GM23338 (cell line): Measurements from ENCODE around the gene DRD2. TPM values are rescaled to one million over a fixed set of nuclear protein-coding genes. Genes with fewer than 3 reads are reported as not detected.

ENCODE experiments used
- ATAC-seq: fragments of 200-7000 bp; cut with Tn5 transposase; 3 replicates; pipeline ENCODE4 v1.9.1; 2020
- DNase-seq: peaks from one replicate; pipeline ENCODE4 v3.0.0-alpha.2; 2015; ENCODE audit warnings: low spot score
- H2AFZ ChIP-seq: fragments of 200-600 bp; sonication (generic); 2 replicates; pipeline ENCODE4 v1.8.0; 2016; ENCODE audit warnings: antibody characterized with exemption, mild to moderate bottlenecking, moderate library complexity
- H3F3A ChIP-seq: fragments of 200-600 bp; sonication (generic); replicated peaks from 2 replicates; pipeline ENCODE4 v1.8.0; 2017; ENCODE audit warnings: antibody characterized with exemption, mixed run types, low read depth
- H3K27ac ChIP-seq: fragments of 200-600 bp; sonication (generic); 2 replicates; pipeline ENCODE4 v1.6.1; 2016; ENCODE audit warnings: low read depth
- H3K27me3 ChIP-seq: fragments of 200-600 bp; sonication (generic); 2 replicates; pipeline ENCODE4 v1.8.0; 2016; ENCODE audit warnings: mild to moderate bottlenecking, mixed run types, moderate library complexity; ENCODE audit not compliant: insufficient read depth
- H3K36me3 ChIP-seq: fragments of 200-600 bp; sonication (generic); 2 replicates; pipeline ENCODE4 v1.8.0; 2016; ENCODE audit warnings: mild to moderate bottlenecking; ENCODE audit not compliant: insufficient read depth
- H3K4me1 ChIP-seq: fragments of 200-600 bp; sonication (generic); 2 replicates; pipeline ENCODE4 v1.8.0; 2016; ENCODE audit warnings: mild to moderate bottlenecking, moderate library complexity; ENCODE audit not compliant: insufficient read depth
- H3K4me2 ChIP-seq: fragments of 200-600 bp; sonication (generic); 2 replicates; pipeline ENCODE4 v1.7.1; 2017; ENCODE audit warnings: mixed run types
- H3K4me3 ChIP-seq: fragments of 200-600 bp; sonication (generic); 2 replicates; pipeline ENCODE4 v1.6.1; 2016; ENCODE audit warnings: mixed run types
- H3K79me2 ChIP-seq: fragments of 200-600 bp; sonication (generic); replicated peaks from 2 replicates; pipeline ENCODE4 v1.8.0; 2017; ENCODE audit warnings: mild to moderate bottlenecking; ENCODE audit not compliant: insufficient read depth
- H3K9me2 ChIP-seq: fragments of 200-600 bp; sonication (generic); 2 replicates; pipeline ENCODE4 v1.8.0; 2017; ENCODE audit not compliant: insufficient read depth
- H4K20me1 ChIP-seq: fragments of 200-600 bp; sonication (generic); replicated peaks from 2 replicates; pipeline ENCODE4 v1.8.0; 2017; ENCODE audit warnings: mild to moderate bottlenecking; ENCODE audit not compliant: insufficient read depth
- H3K27ac Mint-ChIP-seq: 2 replicates; pipeline ENCODE4 v1.8.0; 2020; ENCODE audit warnings: inconsistent platforms, mild to moderate bottlenecking, moderate library complexity, mixed read lengths
- H3K27me3 Mint-ChIP-seq: 3 replicates; pipeline ENCODE4 v1.8.0; 2022; ENCODE audit warnings: low read depth, mild to moderate bottlenecking, moderate library complexity, mixed read lengths, inconsistent platforms; ENCODE audit not compliant: insufficient read depth, poor library complexity
- H3K36me3 Mint-ChIP-seq: 3 replicates; pipeline ENCODE4 v1.8.0; 2021; ENCODE audit warnings: low read depth, mild to moderate bottlenecking, inconsistent platforms, moderate library complexity, mixed read lengths
- H3K4me1 Mint-ChIP-seq: 3 replicates; pipeline ENCODE4 v1.8.0; 2020; ENCODE audit warnings: mild to moderate bottlenecking, inconsistent platforms, mixed read lengths
- H3K4me3 Mint-ChIP-seq: 3 replicates; pipeline ENCODE4 v1.8.0; 2021; ENCODE audit warnings: moderate library complexity, mild to moderate bottlenecking, inconsistent platforms, mixed read lengths
- H3K9me3 Mint-ChIP-seq: 3 replicates; pipeline ENCODE4 v1.8.0; 2020; ENCODE audit warnings: moderate library complexity, mild to moderate bottlenecking, inconsistent platforms, mixed read lengths
- CREB1 ChIP-seq: fragments of 250-450 bp; sonication (Bioruptor Pico); IDR thresholded peaks from 2 replicates; pipeline ENCODE4 v1.5.0; 2020; ENCODE audit warnings: low read depth, mild to moderate bottlenecking, moderate library complexity
- EZH2 ChIP-seq: fragments of 200-600 bp; sonication (generic); IDR thresholded peaks from one replicate; pipeline ENCODE4 v1.8.0; 2017; ENCODE audit warnings: antibody characterized with exemption, mild to moderate bottlenecking, low read depth; ENCODE audit not compliant: unreplicated experiment
- EZH2phosphoT487 ChIP-seq: fragments of 200-600 bp; sonication (generic); IDR thresholded peaks from one replicate; pipeline ENCODE4 v1.8.1; 2018; ENCODE audit warnings: antibody characterized with exemption; ENCODE audit not compliant: unreplicated experiment
- JUNB ChIP-seq: IDR thresholded peaks from one replicate; pipeline ENCODE4 v1.6.1; 2016; ENCODE audit warnings: antibody characterized with exemption; ENCODE audit not compliant: unreplicated experiment
- NANOG ChIP-seq: IDR thresholded peaks from 2 replicates; pipeline ENCODE4 v1.6.1; 2016; ENCODE audit warnings: antibody characterized with exemption, borderline replicate concordance
- POLR2AphosphoS5 ChIP-seq: IDR thresholded peaks from 2 replicates; pipeline ENCODE4 v1.6.1; 2016; ENCODE audit warnings: antibody characterized with exemption, low read depth
- STAT1 ChIP-seq: IDR thresholded peaks from one replicate; pipeline ENCODE4 v1.6.1; 2016; ENCODE audit warnings: antibody characterized with exemption; ENCODE audit not compliant: unreplicated experiment
- ZNF114 ChIP-seq: fragments of 250-450 bp; sonication (Bioruptor Pico); IDR thresholded peaks from 2 replicates; pipeline ENCODE4 v1.5.0; 2020; ENCODE audit warnings: mild to moderate bottlenecking, moderate library complexity
- ZNF331 ChIP-seq: fragments of 250-450 bp; sonication (Bioruptor Pico); IDR thresholded peaks from 2 replicates; pipeline ENCODE4 v1.5.0; 2020; ENCODE audit warnings: low read depth, mild to moderate bottlenecking, moderate library complexity
- polyA plus RNA-seq: library from polyadenylated mRNA; unstranded; fragments of >200 nt; fragmentation: Nextera tagmentation; extraction: Ambion mirVana; gene quantifications from 2 replicates; pipeline ENCODE4 v1.2.1, GENCODE V29; 2016
- total RNA-seq: library from RNA; depleted of rRNA; stranded (reverse); fragments of >200 nt; shearing (Covaris generic); gene quantifications from 2 replicates; pipeline ENCODE4 v1.2.3, GENCODE V29; 2014
- TF ChIP-seq, protein P1 (sequence below), 2 experiments: fragments of 200-600 bp in 1 of 2; sonication (generic) in 1 of 2; conservative IDR thresholded peaks; 2 replicates each; pipeline versions ENCODE4 v1.5.1 to v1.6.1; 2016 to 2017; ENCODE audit warnings: antibody characterized with exemption in 2 of 2, low read depth in 2 of 2, mild to moderate bottlenecking in 2 of 2, moderate library complexity in 1 of 2
- TF ChIP-seq, protein P2 (sequence below): fragments of 250-450 bp; sonication (Bioruptor Pico); IDR thresholded peaks from 2 replicates; pipeline ENCODE4 v1.5.0; 2020; ENCODE audit warnings: mild to moderate bottlenecking, moderate library complexity
- TF ChIP-seq, protein P3 (sequence below): IDR thresholded peaks from one replicate; pipeline ENCODE4 v1.6.1; 2018; ENCODE audit warnings: antibody characterized with exemption; ENCODE audit not compliant: unreplicated experiment
- TF ChIP-seq, protein P4 (sequence below): IDR thresholded peaks from 2 replicates; pipeline ENCODE4 v1.6.1; 2016; ENCODE audit warnings: antibody characterized with exemption

DRD2 gene
- total and polyA plus RNA-seq, 2 experiments from 2014 or later, result 0.21 to 0.66 TPM

DNA sequence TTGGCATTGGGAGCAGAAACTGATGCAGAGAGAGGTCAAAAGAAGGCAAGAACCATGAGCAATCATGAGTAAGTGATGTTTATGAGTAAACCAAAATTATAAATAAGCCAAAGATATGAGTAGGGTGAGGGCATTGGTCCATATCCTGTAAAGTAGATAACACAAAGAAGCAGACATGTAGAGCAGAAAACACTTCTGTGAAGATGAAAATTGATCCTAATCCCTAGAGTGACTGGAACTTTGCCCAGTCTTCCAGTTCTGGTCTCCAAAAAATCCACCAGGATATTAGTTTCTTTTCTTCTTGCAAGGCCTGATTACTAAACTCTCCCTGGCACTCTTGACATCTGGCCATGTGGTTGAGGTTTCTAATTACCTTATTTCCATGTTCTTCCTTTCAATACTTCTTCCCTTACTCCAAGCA lies 13.7 kb upstream of the DRD2 start:
- no peak for ATAC-seq
- Mint-ChIP-seq H3K36me3 (no peaks in the 10 kb centered on the region), H3K27ac (no peak overlapping the region), H3K4me1 (no peaks in the 10 kb centered on the region; the same call in 2 of the 3 replicates), H3K4me3 (no peak overlapping the region), H3K27me3 (peaks cover 2% of the 10 kb centered on the region), H3K9me3 (no peaks in the 10 kb centered on the region)
- Histone ChIP-seq H2AFZ (no peak overlapping the region), H3K27me3 (no peaks in the 10 kb centered on the region), H3K9me2 (peaks cover 7% of the 10 kb centered on the region), H3K36me3 (no peaks in the 10 kb centered on the region), H4K20me1 (no peaks in the 10 kb centered on the region), H3K79me2 (no peaks in the 10 kb centered on the region), H3K4me3 (no peak overlapping the region), H3K4me1 (no peaks in the 10 kb centered on the region), H3F3A (no peaks in the 10 kb centered on the region), H3K27ac (no peak overlapping the region), H3K4me2 (no peak overlapping the region)
- no peak for DNase-seq
- TF ChIP-seq ZNF114 (CRISPR knock-in tag) (no peak), NANOG (no peak), EZH2 (no peak), STAT1 (no peak), JUNB (no peak), CREB1 (CRISPR knock-in tag) (no peak), POLR2AphosphoS5 (no peak), ZNF331 (CRISPR knock-in tag) (no peak), EZH2phosphoT487 (no peak)
- TF ChIP-seq, protein P1, sequence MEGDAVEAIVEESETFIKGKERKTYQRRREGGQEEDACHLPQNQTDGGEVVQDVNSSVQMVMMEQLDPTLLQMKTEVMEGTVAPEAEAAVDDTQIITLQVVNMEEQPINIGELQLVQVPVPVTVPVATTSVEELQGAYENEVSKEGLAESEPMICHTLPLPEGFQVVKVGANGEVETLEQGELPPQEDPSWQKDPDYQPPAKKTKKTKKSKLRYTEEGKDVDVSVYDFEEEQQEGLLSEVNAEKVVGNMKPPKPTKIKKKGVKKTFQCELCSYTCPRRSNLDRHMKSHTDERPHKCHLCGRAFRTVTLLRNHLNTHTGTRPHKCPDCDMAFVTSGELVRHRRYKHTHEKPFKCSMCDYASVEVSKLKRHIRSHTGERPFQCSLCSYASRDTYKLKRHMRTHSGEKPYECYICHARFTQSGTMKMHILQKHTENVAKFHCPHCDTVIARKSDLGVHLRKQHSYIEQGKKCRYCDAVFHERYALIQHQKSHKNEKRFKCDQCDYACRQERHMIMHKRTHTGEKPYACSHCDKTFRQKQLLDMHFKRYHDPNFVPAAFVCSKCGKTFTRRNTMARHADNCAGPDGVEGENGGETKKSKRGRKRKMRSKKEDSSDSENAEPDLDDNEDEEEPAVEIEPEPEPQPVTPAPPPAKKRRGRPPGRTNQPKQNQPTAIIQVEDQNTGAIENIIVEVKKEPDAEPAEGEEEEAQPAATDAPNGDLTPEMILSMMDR (conservative IDR thresholded peaks at IDR 0.05; ENCODE audit: low read depth in 2 of 2), result no peak
- TF ChIP-seq, protein P2, sequence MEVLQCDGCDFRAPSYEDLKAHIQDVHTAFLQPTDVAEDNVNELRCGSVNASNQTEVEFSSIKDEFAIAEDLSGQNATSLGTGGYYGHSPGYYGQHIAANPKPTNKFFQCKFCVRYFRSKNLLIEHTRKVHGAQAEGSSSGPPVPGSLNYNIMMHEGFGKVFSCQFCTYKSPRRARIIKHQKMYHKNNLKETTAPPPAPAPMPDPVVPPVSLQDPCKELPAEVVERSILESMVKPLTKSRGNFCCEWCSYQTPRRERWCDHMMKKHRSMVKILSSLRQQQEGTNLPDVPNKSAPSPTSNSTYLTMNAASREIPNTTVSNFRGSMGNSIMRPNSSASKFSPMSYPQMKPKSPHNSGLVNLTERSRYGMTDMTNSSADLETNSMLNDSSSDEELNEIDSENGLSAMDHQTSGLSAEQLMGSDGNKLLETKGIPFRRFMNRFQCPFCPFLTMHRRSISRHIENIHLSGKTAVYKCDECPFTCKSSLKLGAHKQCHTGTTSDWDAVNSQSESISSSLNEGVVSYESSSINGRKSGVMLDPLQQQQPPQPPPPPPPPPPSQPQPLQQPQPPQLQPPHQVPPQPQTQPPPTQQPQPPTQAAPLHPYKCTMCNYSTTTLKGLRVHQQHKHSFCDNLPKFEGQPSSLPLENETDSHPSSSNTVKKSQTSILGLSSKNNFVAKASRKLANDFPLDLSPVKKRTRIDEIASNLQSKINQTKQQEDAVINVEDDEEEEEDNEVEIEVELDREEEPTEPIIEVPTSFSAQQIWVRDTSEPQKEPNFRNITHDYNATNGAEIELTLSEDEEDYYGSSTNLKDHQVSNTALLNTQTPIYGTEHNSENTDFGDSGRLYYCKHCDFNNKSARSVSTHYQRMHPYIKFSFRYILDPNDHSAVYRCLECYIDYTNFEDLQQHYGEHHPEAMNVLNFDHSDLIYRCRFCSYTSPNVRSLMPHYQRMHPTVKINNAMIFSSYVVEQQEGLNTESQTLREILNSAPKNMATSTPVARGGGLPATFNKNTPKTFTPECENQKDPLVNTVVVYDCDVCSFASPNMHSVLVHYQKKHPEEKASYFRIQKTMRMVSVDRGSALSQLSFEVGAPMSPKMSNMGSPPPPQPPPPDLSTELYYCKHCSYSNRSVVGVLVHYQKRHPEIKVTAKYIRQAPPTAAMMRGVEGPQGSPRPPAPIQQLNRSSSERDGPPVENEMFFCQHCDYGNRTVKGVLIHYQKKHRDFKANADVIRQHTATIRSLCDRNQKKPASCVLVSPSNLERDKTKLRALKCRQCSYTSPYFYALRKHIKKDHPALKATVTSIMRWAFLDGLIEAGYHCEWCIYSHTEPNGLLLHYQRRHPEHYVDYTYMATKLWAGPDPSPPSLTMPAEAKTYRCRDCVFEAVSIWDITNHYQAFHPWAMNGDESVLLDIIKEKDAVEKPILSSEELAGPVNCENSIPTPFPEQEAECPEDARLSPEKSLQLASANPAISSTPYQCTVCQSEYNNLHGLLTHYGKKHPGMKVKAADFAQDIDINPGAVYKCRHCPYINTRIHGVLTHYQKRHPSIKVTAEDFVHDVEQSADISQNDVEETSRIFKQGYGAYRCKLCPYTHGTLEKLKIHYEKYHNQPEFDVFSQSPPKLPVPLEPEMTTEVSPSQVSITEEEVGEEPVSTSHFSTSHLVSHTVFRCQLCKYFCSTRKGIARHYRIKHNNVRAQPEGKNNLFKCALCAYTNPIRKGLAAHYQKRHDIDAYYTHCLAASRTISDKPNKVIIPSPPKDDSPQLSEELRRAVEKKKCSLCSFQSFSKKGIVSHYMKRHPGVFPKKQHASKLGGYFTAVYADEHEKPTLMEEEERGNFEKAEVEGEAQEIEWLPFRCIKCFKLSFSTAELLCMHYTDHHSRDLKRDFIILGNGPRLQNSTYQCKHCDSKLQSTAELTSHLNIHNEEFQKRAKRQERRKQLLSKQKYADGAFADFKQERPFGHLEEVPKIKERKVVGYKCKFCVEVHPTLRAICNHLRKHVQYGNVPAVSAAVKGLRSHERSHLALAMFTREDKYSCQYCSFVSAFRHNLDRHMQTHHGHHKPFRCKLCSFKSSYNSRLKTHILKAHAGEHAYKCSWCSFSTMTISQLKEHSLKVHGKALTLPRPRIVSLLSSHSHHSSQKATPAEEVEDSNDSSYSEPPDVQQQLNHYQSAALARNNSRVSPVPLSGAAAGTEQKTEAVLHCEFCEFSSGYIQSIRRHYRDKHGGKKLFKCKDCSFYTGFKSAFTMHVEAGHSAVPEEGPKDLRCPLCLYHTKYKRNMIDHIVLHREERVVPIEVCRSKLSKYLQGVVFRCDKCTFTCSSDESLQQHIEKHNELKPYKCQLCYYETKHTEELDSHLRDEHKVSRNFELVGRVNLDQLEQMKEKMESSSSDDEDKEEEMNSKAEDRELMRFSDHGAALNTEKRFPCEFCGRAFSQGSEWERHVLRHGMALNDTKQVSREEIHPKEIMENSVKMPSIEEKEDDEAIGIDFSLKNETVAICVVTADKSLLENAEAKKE (CRISPR knock-in tag), result no peak
- TF ChIP-seq, protein P3, sequence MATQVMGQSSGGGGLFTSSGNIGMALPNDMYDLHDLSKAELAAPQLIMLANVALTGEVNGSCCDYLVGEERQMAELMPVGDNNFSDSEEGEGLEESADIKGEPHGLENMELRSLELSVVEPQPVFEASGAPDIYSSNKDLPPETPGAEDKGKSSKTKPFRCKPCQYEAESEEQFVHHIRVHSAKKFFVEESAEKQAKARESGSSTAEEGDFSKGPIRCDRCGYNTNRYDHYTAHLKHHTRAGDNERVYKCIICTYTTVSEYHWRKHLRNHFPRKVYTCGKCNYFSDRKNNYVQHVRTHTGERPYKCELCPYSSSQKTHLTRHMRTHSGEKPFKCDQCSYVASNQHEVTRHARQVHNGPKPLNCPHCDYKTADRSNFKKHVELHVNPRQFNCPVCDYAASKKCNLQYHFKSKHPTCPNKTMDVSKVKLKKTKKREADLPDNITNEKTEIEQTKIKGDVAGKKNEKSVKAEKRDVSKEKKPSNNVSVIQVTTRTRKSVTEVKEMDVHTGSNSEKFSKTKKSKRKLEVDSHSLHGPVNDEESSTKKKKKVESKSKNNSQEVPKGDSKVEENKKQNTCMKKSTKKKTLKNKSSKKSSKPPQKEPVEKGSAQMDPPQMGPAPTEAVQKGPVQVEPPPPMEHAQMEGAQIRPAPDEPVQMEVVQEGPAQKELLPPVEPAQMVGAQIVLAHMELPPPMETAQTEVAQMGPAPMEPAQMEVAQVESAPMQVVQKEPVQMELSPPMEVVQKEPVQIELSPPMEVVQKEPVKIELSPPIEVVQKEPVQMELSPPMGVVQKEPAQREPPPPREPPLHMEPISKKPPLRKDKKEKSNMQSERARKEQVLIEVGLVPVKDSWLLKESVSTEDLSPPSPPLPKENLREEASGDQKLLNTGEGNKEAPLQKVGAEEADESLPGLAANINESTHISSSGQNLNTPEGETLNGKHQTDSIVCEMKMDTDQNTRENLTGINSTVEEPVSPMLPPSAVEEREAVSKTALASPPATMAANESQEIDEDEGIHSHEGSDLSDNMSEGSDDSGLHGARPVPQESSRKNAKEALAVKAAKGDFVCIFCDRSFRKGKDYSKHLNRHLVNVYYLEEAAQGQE, result no peak
- TF ChIP-seq, protein P4, sequence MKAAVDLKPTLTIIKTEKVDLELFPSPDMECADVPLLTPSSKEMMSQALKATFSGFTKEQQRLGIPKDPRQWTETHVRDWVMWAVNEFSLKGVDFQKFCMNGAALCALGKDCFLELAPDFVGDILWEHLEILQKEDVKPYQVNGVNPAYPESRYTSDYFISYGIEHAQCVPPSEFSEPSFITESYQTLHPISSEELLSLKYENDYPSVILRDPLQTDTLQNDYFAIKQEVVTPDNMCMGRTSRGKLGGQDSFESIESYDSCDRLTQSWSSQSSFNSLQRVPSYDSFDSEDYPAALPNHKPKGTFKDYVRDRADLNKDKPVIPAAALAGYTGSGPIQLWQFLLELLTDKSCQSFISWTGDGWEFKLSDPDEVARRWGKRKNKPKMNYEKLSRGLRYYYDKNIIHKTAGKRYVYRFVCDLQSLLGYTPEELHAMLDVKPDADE, result no peak
